Stimulated activated CD4-positive, alpha-beta T cell treated with anti-CD3 and anti-CD28 coated beads, Interleukin-12 subunit alpha, Interleukin-12 subunit beta, amount 100 ng/mL, for 48 hours (primary cell): ENCODE data around the gene NOL4L.

Experiments used
- DNase-seq, 3 donors: peaks; one replicate each; pipeline ENCODE4 v3.0.0-alpha.2; 2020; ENCODE audit warnings: low read depth in 2 of 3, low spot score in 1 of 3

Gene NOL4L

DNA sequence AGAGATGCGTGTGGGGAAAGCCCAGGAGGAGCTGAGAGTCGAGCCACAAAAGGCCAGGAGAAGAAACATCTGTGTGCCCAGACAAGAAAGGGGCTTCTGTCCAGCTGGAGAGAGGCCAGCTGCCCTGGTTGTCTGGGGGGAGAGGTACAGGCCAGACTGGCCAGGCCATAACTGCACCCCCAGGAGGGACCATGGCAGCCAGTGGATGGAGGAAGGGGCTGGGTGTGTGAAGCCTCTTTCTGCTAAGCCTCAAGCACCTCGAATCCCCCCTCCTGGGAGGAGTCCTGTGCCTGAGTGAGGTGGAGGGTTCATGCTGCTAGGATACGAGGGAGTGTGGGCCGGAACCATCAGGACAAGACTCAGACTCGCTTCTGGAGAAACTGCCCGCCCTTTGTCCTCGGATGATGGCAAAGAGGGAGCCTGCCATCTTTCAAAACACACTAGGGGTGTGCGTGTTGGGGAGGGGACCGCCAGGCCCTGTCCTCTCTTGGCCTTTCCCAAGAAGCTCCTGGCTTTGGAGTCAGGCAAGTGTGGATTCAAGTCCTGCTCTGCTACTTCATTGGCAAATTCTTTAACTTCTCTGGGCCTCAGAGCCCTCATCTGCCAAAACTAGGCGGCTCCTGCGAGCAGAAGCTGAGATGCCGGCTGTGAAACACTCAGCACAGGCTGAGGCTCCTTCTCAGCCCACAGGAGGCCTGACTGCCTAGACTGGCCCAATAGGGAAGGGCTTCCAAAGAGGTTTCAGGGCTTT, 136.7 kb downstream of the NOL4L start:
- DNase-seq = no peak

DNA sequence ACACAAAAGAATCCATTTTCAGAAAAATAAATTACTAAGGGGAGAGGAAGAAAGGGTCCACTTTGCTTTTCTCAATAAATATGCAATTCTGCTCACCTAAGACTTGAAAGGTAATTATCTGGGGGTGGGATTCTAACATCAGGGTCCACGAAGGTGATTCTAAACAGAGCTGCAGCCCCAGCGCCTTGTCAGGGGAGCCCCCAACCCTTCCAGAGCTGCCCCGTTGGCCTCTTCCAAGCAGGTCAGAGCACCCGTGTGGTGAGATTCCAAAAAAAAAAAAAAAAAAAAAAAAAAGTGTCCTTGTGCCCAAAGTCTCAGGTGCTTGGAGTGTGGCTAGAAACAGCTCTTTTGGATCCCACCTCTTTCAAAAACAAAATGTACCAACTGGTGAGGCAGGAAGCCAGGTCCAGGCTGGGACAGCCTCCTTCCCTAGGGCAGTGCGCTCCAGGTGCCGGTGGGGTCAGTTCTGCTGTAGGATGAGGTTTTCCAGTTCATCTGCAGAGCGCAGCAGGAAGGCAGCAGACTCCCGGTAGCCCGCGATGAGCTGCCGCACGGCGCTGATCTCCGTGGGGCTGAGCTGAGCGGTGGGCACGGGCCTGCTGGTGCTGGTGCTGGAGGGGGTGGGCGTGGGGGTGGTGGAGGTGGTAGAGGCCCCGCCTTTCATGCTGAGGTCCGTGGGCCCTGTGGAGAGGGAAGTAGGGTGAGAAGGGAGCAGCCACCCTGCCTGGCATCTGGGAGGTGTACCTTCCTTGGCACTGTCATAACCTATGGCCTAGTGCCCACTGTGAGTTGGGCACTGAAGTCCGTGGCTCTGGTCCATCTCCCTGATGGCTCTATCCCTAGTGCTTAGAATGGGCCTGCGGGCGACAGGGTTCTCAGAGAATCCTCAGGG, 137.8 kb downstream of the NOL4L start:
- no peak for DNase-seq

DNA sequence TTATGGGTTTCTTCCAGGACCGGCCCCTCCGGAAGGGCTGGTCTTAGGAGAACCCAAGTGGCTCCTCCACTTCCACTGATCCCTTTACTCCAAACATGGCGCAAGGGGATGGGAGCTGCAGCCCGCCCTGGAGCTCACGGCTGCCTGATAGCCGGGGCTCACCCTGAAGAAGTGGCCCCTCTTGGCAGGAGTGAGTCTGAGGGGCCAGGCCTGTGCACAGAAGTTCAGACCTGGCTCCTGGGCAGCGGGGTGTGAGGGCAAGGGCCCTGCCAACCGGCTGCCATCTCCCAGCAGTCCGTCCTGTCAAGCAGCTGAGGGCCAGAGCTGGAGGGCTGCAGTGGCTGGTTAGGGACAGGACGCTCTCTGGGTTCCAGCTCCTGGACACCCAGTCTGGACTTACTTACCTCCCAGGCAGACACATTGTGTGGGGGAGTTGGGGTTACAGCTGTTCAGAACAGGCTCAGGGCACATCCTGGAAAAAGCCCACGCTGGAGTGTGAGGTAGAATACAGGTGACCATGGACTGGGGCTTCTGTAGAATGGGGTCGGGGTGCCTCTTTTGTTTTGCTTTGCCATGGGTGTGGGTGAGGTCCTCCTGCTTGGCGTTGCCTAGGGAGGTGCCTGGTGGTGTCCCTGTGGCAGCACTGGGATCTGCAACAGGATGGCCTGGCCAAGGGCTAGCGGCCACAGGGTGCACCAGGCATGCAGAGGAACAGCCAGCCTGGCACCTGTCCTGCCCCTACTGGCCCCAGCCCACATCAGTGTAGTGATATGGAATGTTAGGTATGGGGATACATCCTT, 138.6 kb downstream of the NOL4L start:
- DNase-seq = no peak

DNA sequence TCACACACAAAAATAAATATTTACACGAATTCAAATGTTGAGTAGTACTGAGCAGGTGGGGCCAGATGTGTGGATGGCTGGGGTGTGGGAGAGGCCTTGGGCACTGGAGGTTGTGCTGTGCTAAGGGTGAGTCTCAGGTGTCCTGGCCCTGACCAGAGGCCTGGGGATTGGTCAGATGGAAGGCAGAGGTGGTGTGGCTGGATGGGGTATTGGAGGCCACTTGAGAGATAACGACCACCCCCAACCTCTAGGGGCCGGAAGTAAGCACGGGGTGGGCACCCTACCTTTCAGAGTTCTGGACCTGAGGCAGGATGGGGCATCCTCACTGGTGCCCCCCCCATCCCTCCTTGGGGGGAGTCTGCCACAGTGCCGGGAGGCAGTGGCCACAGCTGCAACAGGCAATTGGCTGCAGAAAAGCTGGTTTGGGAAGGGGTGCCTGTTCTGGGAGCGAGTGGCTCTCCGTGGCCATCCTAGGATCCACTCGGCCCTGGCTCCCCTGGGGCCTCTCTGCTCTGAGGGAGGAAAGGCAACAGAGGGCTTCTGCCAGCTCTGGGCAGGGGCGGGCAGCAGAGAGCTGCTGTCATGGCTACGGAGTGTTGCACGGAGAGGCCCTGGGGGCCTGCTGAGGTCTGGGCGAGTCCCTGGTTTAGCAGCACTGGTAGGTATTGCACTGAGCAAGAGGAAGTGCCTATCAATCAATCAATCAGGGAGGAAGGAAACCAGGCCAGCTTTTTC, 139.4 kb downstream of the NOL4L start:
- DNase-seq = no peak

DNA sequence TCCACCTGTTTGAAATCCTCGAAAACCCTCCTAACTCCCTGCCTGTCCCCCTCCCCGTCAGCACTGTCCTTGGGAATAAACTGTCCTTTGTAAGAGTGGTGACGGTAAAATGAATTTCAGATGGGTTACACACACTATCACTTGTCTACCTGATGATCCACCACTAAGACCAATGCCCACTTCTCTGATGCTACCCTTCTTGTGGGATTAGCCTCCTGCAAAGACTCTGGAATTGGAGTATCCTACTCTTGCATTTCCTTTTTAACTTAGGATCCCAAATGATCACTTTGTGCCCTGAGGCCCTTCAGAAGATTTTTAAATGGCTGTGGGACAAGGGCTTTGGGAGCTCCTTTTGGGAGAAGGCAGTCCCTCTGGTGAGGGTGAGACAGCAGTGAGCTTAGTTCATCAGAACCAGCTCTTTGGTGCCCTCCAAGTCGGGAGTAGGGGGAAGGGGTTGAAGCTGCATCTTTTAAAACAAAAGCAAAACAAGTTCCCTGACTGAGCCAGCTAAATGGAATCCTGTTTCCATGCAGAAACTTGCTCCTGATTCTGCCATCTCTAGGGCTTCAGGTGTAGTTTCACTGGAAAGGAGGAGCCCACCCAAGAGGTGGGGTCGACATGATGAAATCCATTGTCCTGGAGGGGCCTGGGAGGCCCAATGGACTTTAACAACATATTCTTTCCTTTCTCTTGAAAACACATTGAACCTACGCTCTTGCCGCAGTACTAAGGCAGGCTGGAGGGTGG, 140.5 kb downstream of the NOL4L start:
- DNase-seq = no peak

DNA sequence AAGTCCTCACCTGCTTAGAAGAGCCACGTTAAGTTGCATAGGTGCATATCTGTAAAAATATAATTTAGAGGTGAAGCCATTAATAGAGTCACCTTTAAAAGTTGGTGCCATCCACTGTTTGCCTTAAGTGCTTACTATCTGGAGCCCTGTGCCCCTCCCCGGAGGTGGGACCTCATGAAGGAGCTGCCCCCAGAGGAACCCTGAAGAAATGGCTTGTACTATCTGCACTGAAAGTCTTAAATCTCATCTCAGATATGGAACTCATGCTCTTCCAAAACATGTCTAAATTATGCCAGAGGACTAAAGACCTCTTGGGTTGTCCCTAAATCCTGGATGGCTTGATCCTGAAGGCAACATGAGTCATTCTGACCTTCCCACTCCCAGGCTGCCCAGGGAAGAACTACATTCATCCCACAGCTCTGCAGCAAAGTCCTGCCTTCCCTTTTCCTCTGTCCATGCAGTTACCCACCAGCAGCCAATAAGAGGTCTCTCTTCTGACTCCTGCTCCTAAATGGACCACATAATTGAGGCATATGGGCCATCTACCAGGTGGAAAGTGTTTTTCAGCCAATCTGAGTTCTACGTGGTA, 141.7 kb downstream of the NOL4L start:
- no peak for DNase-seq

DNA sequence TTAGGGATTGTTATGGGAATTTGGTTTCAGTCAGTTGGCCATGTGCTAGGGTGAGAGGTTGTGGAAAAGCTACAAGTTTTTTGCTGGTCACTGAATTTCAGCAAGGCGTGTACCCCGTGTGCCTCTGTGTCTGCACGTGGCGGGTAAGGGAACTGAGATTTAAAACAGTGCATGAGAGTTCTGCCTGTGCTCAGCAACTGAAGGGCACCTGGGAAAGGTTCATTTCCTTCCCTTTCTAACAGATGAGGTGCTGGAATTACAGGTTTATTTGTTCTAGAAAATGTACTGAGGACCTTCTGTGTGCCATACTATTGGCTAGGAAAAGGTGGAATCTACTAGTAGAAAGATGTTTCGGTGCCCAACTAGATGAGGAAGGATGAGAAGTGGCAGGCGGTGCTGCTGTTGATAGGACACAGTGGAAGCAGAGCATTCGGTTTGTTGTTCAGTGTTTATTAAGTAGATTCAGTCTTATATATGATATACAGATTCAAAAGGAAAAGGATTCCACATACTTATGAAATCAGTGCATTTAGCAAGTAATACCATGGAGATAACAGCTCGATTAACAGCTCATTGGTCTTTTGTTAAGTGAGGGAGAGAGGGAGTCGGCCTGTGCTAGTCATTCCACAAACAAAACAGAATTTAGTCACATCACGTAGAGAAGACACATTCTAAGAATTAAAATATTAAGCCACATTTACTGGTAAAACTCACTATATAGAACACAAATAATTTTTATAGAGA, 142.3 kb downstream of the NOL4L start:
- no peak for DNase-seq

DNA sequence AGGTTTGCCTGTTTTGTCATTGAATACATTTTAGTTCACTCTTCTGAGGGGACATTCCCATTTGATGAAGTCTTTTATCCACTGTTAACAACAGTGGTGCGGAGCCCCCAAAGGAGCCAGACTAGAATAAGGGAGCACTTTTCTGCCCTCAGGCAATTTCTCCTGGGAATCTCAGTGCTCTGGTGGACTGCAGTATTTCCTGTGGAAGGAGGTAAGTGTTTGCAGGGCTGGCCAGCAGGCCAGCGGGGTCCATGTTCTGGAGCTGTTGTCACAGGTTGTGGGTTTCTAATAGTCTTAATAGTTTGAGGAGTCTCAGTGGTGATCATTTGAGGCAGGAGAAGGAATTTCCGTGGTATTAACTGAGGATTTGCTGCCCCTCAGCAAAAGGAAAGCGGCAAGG, 143.5 kb downstream of the NOL4L start:
- DNase-seq = no peak

DNA sequence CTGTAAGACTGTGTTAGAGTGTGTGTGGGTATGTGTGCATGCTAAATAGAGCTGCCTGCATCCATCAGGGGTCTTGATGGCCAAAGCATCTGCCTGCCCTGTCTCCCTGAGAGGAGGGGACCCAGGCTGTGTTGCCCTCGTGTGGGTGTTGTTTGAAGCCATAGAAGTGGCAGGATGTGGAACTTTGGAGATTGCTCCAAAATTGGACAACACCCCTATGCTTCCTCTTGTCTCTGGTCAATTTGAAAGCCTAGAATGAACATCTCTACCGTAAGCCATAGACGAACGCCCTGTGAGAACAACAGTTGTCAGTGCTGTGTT, 144.4 kb downstream of the NOL4L start:
- no peak for DNase-seq

DNA sequence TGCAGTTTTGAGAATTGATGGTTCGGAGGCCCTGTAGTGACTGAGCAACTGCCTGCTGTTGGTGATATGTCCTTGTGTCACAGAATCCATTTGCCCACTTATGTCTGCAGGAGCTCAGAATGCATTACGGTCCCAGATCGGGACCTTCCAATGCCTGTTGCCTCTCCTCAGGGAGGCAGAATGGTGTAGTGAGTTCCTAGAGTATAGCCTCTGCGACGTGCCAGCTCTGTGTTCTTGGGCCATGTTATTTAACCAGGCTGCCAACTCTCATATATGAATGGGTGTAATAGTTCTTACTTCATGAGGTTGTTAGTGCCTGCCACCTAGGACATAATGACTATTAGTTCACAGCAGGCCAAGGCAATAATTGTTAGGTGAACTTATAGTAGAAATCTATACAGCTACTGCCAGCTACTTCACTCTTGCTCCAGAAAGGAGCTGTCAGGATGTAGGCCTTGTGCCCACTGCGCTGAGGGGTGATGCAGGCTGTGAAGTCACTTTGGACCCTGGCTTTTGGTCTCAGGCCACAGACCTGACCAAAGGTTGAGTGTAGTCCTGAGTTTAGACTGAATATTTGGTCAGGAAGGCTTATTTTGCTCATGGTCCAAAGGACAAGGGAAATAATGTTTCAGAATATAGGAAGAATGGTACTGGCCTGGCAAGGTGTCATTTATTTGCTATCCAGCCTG, 144.9 kb downstream of the NOL4L start:
- DNase-seq = no peak

DNA sequence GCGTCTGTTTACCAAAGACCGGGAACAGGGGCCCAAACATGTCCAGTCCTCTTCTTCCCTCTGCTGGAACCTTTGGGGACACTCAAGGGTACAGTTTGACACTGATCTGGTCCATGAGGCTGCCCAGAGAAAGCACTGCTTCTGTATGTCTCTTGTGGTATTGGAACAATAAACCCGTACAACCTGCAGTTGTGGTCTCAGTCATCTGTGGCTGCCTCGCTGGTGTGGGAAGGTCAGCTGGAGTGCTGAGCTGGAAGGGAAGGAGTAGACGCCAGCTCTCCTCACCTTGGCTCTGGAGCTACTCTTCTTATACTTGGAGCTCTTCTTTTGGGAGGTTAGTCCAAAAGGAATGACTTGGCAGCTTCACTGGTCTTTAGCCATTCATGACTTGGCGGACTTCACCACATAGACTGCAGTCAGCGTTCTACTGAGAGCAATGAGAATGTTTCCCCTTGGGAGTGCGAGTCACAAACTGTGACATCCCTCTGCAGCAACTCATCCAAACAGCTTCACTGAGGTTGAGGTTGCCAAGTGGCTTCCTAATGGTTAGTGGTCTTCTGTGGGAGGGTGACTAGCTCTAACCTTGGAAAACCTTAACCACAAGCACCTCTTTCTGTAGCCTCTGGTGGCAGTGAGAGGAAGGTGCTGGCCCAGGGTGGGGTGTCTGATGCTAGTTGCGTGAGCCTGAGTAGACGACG, 145.9 kb downstream of the NOL4L start:
- DNase-seq = peak; percentile 19 to 29 (median 21)

DNA sequence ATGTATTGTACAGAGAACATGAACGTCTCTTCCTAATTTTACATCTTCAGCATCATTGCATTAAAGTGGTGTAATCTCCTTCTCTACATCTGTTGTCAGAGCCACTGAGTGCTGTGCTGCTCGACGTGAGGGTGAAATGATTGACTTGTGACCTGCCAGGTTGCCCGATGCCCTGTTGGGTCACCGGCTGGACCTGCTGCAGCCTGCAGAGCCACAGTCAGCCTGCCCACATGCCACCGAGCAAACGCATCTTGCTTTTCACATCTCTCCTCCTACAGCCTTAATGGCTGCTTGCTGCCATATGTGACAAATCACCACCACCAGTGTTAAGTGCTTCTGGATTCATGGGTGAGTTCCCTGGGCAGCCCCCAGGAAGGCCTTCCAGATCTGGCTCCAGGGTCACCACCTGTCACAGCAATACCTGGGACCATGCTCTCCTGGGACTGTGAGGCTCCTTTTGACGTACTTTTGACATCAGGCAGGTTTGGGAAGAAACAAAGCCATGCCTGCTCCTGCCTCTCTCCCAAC, 146.7 kb downstream of the NOL4L start:
- no peak for DNase-seq

DNA sequence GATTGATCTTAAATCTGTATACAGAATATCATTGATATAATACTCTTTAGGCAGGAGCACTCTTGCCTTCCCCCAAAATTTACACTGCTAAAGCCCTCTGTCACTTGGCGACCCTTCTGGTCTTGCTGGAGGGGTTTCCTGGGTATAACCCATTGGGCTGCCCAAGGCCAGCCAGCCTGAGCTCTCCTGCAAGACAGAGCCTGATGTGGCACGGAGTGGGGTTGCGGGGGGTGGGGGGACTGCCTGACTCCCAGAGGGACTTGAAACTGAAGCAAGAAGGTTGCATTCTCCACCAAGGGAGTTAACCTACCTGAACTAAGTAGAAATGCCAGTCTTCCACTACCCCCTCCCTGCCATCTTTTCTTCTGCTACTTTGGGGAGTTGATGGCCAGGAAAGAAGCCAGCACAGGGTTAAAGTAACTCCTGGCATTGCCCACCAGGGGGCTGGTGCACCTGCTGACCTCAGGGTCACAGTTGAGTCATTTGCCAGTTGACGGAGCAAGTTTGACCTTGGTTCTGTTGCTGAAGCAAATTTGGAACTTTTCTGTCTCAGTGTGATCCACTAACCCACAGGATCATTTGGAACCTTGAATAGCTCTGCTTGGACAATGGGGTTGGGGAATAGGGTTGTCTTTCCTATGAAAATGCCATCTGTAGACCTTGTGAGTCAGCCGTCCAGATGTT, 147.6 kb downstream of the NOL4L start:
- DNase-seq = no peak

DNA sequence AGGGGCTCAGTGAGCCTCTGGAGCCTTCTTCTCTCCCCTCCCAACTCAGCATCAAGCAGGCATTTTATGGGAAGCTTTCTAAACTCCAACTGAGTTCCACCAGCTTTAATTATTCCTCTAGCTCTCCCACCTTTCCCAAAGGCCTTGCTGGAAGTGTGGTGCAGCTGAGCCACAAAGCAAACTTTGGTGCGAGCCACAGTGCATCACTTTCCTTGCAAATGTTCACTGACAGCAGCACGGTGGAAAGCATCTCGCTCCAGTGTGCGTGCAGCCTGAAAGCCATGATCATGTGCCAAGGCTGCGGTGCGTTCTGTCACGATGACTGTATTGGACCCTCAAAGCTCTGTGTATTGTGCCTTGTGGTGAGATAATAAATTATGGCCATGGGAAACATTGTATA, 148.2 kb downstream of the NOL4L start:
- DNase-seq = no peak

DNA sequence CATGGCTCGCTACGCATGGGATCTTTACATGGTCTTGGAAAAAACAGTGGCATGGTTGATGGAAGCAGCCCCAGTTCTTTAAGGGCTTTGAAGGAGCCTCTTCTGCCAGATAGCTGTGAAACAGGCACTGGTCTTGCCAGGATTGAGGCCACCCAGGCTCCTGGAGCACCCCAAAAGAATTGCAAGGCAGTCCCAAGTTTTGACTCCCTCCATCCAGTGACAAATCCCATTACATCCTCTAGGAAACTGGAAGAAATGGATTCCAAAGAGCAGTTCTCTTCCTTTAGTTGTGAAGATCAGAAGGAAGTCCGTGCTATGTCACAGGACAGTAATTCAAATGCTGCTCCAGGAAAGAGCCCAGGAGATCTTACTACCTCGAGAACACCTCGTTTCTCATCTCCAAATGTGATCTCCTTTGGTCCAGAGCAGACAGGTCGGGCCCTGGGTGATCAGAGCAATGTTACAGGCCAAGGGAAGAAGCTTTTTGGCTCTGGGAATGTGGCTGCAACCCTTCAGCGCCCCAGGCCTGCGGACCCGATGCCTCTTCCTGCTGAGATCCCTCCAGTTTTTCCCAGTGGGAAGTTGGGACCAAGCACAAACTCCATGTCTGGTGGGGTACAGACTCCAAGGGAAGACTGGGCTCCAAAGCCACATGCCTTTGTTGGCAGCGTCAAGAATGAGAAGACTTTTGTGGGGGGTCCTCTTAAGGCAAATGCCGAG, 148.8 kb downstream of the NOL4L start:
- no peak for DNase-seq

DNA sequence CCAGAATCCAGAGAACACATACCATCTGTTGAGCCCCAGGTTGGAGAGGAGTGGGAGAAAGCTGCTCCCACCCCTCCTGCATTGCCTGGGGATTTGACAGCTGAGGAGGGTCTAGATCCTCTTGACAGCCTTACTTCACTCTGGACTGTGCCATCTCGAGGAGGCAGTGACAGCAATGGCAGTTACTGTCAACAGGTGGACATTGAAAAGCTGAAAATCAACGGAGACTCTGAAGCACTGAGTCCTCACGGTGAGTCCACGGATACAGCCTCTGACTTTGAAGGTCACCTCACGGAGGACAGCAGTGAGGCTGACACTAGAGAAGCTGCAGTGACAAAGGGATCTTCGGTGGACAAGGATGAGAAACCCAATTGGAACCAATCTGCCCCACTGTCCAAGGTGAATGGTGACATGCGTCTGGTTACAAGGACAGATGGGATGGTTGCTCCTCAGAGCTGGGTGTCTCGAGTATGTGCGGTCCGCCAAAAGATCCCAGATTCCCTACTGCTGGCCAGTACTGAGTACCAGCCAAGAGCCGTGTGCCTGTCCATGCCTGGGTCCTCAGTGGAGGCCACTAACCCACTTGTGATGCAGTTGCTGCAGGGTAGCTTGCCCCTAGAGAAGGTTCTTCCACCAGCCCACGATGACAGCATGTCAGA, 149.6 kb downstream of the NOL4L start:
- no peak for DNase-seq
